ENCODE measurements around the gene IQCE. TPM values are rescaled to one million over a fixed set of nuclear protein-coding genes. Genes with fewer than 3 reads are reported as not detected.

Gene IQCE
- total and polyA plus RNA-seq, 2 donors (not counting 1 experiment from before 2014, with no cell fraction given) = 3.5 to 9.5 TPM

GRCh38 chr7:2657208-2657607 lies 98.4 kb downstream of the IQCE start:
- no peak for TF ChIP-seq CTCF (IDR thresholded peaks at IDR 0.05)
- TF ChIP-seq EZH2 (IDR thresholded peaks at IDR 0.05; ENCODE audit: borderline replicate concordance, insufficient read depth, low read depth, low read length, poor library complexity, severe bottlenecking) = no peak
- H3K9me3 Mint-ChIP-seq (ENCODE audit: insufficient read depth) = no peaks in the 10 kb centered on the region
- Histone ChIP-seq H3K27ac (ENCODE audit: low read length in 2 of 2) (no peak overlapping the region), H3K4me2 (replicated peaks; ENCODE audit: low read depth, low read length, poor library complexity, severe bottlenecking) (no peak overlapping the region), H3K79me2 (ENCODE audit: control insufficient read depth, insufficient read depth, low read length) (peaks cover 4% of the 10 kb centered on the region), H3K4me1 (ENCODE audit: control insufficient read depth in 2 of 2, insufficient read depth in 2 of 2, low read length in 2 of 2) (no peaks in the 10 kb centered on the region), H3K27me3 (replicated peaks in 1 of 4; ENCODE audit: control extremely low read depth in 1 of 4, control insufficient read depth in 3 of 4, insufficient read depth in 4 of 4, low read length in 3 of 4) (no peaks in the 10 kb centered on the region), H3K36me3 (replicated peaks in 1 of 2; ENCODE audit: control extremely low read depth in 1 of 2, control insufficient read depth in 1 of 2, extremely low read depth in 1 of 2, insufficient read depth in 2 of 2, low read length in 1 of 2) (peaks cover 0 to 13% of the 10 kb centered on the region in 2 experiments), H3K9me3 (ENCODE audit: control extremely low read depth in 1 of 3, control insufficient read depth in 2 of 3, insufficient read depth in 1 of 3, low read length in 2 of 3) (no peaks in the 10 kb centered on the region), H2AFZ (ENCODE audit: insufficient read depth, low read depth, low read length, poor library complexity, severe bottlenecking) (no peak overlapping the region), H3K9ac (ENCODE audit: low read length) (no peak overlapping the region), H4K20me1 (ENCODE audit: control insufficient read depth, insufficient read depth, low read length, poor library complexity, severe bottlenecking) (no peaks in the 10 kb centered on the region), H3K4me3 (ENCODE audit: control extremely low read depth in 1 of 5, extremely low read depth in 1 of 5, insufficient read depth in 1 of 5, low read depth in 2 of 5, low read length in 4 of 5) (no peak overlapping the region)
- no peaks in the 10 kb centered on the region for H3K4me1 Mint-ChIP-seq
- no peaks in the 10 kb centered on the region for H3K27me3 Mint-ChIP-seq
- POLR2A ChIA-PET = no interaction called here
- CTCF ChIA-PET = interaction anchor here (1.5 kb wide), 1 partner anchor 52 kb away, joined by 3 read pairs; no protein-coding TSS in a partner anchor
- intact Hi-C loops (cut with micrococcal nuclease) = no loop called here
- no peak for DNase-seq
- WGBS (ENCODE audit: insufficient coverage) = 100% methylated on average over 2 of the region's 2 CpGs
- H3K4me3 Mint-ChIP-seq = no peak overlapping the region
- no peak overlapping the region for H3K27ac Mint-ChIP-seq
- no peak for ATAC-seq (ENCODE audit: low read depth)

- no peaks in the 10 kb centered on the region for H4K20me1 ChIP-seq (ENCODE audit: control insufficient read depth, insufficient read depth, low read length, poor library complexity, severe bottlenecking)
- Mint-ChIP-seq H3K27me3 (no peaks in the 10 kb centered on the region), H3K27ac (no peak overlapping the region), H3K9me3 (ENCODE audit: insufficient read depth) (no peaks in the 10 kb centered on the region), H3K4me3 (no peak overlapping the region), H3K4me1 (no peaks in the 10 kb centered on the region)
- no peak overlapping the region for H3K27ac ChIP-seq (ENCODE audit: low read length in 2 of 2)
- H3K4me2 ChIP-seq (replicated peaks; ENCODE audit: low read depth, low read length, poor library complexity, severe bottlenecking) = no peak overlapping the region
- CTCF ChIA-PET = interaction anchor here (1.4 to 1.7 kb wide), 3 partner anchors 91 to 208 kb away, joined by 3 to 4 read pairs (median 4); no protein-coding TSS in a partner anchor
- ATAC-seq (ENCODE audit: low read depth) (no peak), DNase-seq (no peak)
- POLR2A ChIA-PET = no interaction called here
- H3K36me3 ChIP-seq (replicated peaks in 1 of 2; ENCODE audit: control extremely low read depth in 1 of 2, control insufficient read depth in 1 of 2, extremely low read depth in 1 of 2, insufficient read depth in 2 of 2, low read length in 1 of 2) = peaks cover 0 to 15% of the 10 kb centered on the region in 2 experiments
- peaks cover 4% of the 10 kb centered on the region for H3K79me2 ChIP-seq (ENCODE audit: control insufficient read depth, insufficient read depth, low read length)
- H3K9me3 ChIP-seq (ENCODE audit: control extremely low read depth in 1 of 3, control insufficient read depth in 2 of 3, insufficient read depth in 1 of 3, low read length in 2 of 3) = no peaks in the 10 kb centered on the region
- H3K4me1 ChIP-seq (ENCODE audit: control insufficient read depth in 2 of 2, insufficient read depth in 2 of 2, low read length in 2 of 2) = no peaks in the 10 kb centered on the region
- H2AFZ ChIP-seq (ENCODE audit: insufficient read depth, low read depth, low read length, poor library complexity, severe bottlenecking) = no peak overlapping the region
- H3K4me3 ChIP-seq (ENCODE audit: control extremely low read depth in 1 of 5, extremely low read depth in 1 of 5, insufficient read depth in 1 of 5, low read depth in 2 of 5, low read length in 4 of 5) = no peak overlapping the region
- WGBS (ENCODE audit: insufficient coverage) = 97% methylated on average over 33 of the region's 33 CpGs
- no peak overlapping the region for H3K9ac ChIP-seq (ENCODE audit: low read length)
- TF ChIP-seq EZH2 (IDR thresholded peaks at IDR 0.05; ENCODE audit: borderline replicate concordance, insufficient read depth, low read depth, low read length, poor library complexity, severe bottlenecking) (no peak), CTCF (IDR thresholded peaks at IDR 0.05) (no peak)
- H3K27me3 ChIP-seq (replicated peaks in 1 of 4; ENCODE audit: control extremely low read depth in 1 of 4, control insufficient read depth in 3 of 4, insufficient read depth in 4 of 4, low read length in 3 of 4) = no peaks in the 10 kb centered on the region
- intact Hi-C loops (cut with micrococcal nuclease) = no loop called here
Observed at GRCh38 chr7:2657920-2658671, 99.3 kb downstream of the IQCE start.
